ENCODE measurements around the gene CYP24A1. TPM values are rescaled to one million over a fixed set of nuclear protein-coding genes. Genes with fewer than 3 reads are reported as not detected.

The CYP24A1 gene
- total RNA-seq, 2 donors from 2014 or later = 0.07 to 0.08 TPM

DNA sequence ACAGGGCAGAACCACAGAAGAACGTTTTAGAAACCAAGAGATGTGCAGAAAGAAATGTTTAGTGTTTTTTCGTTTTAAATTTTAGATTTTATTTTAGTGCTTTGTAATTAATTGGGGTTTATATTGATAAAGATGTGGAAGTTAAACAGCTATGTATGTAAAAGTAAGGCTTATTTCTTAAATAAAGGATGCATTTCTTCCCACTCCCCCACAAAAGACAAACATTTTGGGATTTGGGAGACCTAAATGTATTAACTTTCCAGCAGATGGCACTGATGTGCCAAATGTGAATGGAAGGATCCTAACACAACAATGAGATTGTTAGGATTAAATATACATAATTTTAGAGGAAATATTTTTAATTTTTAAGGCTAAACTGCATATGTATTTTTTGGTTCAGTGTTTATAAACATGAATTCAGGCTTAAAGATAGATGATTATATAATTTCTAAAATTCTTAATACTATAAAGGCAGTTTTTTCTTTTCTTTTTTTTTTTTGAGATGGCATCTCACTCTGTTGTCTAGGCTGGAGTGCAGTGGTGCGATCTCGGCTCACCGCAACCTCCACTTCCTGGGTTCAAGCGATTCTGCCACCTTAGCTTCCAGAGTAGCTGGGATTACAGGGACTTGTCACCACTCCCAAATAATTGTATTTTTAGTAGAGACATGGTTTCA lies 46.1 kb upstream of the CYP24A1 start:
- Histone ChIP-seq H3K4me1 (no peaks in the 10 kb centered on the region), H3K9me3 (no peaks in the 10 kb centered on the region), H3K36me3 (no peaks in the 10 kb centered on the region), H3K4me3 (no peak overlapping the region), H3K9ac (ENCODE audit: low read depth in 2 of 2, low read length in 2 of 2) (no peak overlapping the region), H3K27ac (no peak overlapping the region), H3K27me3 (no peaks in the 10 kb centered on the region)
- DNase-seq = no peak
- TF ChIP-seq, protein P1, sequence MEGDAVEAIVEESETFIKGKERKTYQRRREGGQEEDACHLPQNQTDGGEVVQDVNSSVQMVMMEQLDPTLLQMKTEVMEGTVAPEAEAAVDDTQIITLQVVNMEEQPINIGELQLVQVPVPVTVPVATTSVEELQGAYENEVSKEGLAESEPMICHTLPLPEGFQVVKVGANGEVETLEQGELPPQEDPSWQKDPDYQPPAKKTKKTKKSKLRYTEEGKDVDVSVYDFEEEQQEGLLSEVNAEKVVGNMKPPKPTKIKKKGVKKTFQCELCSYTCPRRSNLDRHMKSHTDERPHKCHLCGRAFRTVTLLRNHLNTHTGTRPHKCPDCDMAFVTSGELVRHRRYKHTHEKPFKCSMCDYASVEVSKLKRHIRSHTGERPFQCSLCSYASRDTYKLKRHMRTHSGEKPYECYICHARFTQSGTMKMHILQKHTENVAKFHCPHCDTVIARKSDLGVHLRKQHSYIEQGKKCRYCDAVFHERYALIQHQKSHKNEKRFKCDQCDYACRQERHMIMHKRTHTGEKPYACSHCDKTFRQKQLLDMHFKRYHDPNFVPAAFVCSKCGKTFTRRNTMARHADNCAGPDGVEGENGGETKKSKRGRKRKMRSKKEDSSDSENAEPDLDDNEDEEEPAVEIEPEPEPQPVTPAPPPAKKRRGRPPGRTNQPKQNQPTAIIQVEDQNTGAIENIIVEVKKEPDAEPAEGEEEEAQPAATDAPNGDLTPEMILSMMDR (IDR thresholded peaks at IDR 0.05) = no peak
- intact Hi-C loops (cut with DNase I) = loop anchor here (5.0 kb wide), 1 partner anchor 427 kb away; no protein-coding TSS in a partner anchor

DNA sequence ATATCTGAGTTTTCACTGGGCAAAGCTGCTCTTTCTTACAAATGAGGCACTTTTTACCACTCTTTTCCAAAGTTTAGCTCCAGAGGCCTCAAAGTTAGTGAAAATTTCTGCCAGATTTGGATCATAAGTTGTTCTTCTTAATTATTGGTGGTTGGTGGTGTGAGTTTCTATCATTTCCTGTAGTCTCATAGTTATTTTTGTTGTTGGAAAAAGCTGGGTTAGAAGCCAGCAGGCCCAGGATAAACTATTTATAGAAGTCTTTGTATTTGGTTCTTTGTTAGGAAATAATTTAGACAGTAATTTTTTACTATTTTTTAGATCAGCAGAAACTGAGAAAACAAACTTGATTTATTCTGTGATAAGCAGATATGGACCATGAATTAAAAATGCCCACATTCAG lies 44.7 kb upstream of the CYP24A1 start:
- H3K36me3 ChIP-seq = no peaks in the 10 kb centered on the region
- intact Hi-C loops (cut with DNase I) = no loop called here

DNA sequence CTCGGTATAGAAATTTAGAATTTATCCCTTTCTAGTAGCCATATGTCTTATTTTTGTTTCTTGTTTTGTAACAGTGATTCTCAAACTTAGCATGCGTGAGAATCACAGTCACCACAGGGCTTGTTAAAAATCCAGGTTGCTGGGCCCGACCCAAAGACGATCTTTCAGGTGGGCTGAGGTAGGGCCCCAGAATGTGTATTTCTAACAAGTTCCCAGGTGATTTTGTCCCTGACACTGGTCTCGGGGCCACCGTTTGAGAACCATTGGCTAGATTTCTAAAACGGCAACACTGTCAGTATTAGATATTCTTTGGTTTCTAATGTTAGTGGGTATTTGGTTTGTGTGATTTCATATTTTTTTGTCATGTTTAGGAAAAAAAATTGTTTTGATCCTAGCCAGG lies 44.0 kb upstream of the CYP24A1 start:
- DNase-seq = no peak
- Histone ChIP-seq H3K9me3 (no peaks in the 10 kb centered on the region), H3K4me3 (no peak overlapping the region), H3K9ac (ENCODE audit: low read depth in 2 of 2, low read length in 2 of 2) (no peak overlapping the region), H3K36me3 (no peaks in the 10 kb centered on the region), H3K27ac (no peak overlapping the region), H3K27me3 (no peaks in the 10 kb centered on the region), H3K4me1 (no peaks in the 10 kb centered on the region)
- TF ChIP-seq, protein P1 (IDR thresholded peaks at IDR 0.05) = no peak
- intact Hi-C loops (cut with DNase I) = no loop called here

More for the DNA sequence above, 44.7 kb upstream of the CYP24A1 start:
- TF ChIP-seq, protein P1 (IDR thresholded peaks at IDR 0.05) = no peak
- Histone ChIP-seq H3K9me3 (no peaks in the 10 kb centered on the region), H3K27me3 (no peaks in the 10 kb centered on the region), H3K4me3 (no peak overlapping the region), H3K4me1 (no peaks in the 10 kb centered on the region), H3K27ac (no peak overlapping the region), H3K9ac (ENCODE audit: low read depth in 2 of 2, low read length in 2 of 2) (no peak overlapping the region)
- DNase-seq = no peak

DNA sequence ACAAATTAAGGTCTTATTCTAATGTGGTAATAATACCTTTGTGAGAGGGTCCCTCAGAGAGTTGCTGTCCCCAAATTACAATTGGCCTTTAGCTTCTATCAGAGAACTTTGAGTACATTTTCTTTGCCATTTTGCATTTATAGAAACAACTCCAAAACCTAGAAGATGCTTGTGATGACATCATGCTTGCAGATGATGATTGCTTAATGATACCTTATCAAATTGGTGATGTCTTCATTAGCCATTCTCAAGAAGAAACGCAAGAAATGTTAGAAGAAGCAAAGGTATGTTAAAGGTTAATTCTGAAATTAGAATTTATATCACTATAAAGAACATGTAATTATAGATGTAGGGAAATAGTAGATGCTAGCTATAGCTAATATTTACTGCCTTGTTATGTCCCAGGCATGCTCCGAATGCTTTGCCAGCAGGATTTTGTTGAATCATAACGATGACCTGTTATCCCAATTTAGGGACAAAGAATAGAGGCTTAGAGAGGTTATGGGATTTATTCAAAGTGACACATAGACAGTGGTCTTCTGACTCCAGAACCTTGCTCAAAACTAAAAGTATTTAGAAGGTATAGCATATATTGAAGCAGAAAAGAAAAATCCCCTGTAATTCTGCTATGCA lies 41.5 kb upstream of the CYP24A1 start:
- TF ChIP-seq, protein P1 (IDR thresholded peaks at IDR 0.05) = no peak
- intact Hi-C loops (cut with DNase I) = no loop called here
- no peaks in the 10 kb centered on the region for H3K4me1 ChIP-seq
- H3K27ac ChIP-seq = no peak overlapping the region
- H3K27me3 ChIP-seq = no peaks in the 10 kb centered on the region
- no peaks in the 10 kb centered on the region for H3K9me3 ChIP-seq
- no peaks in the 10 kb centered on the region for H3K36me3 ChIP-seq
- no peak for DNase-seq
- no peak overlapping the region for H3K9ac ChIP-seq (ENCODE audit: low read depth in 2 of 2, low read length in 2 of 2)
- no peak overlapping the region for H3K4me3 ChIP-seq

DNA sequence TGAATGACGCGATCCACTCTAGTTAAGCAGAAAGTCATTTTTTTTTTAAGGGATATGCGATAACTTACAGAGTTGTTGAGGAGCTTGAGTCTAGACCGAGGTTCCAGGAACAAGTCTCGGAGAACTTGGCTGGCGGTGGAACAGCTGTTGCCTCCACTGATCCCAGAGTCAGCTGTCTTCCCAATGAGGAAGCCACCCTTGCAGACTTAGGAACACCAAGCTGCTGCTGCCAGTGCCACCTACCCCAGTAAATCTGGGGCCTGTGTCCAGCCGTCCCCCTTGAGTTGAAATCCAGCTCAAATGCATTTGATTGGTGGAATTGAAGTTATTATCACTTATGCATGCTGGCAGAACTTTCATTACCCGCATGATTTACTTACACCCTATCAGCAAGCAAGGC lies 40.8 kb upstream of the CYP24A1 start:
- Histone ChIP-seq H3K27me3 (no peaks in the 10 kb centered on the region), H3K36me3 (no peaks in the 10 kb centered on the region), H3K9ac (ENCODE audit: low read depth in 2 of 2, low read length in 2 of 2) (no peak overlapping the region), H3K4me1 (no peaks in the 10 kb centered on the region), H3K27ac (no peak overlapping the region), H3K4me3 (no peak overlapping the region), H3K9me3 (no peaks in the 10 kb centered on the region)
- intact Hi-C loops (cut with DNase I) = no loop called here
- no peak for DNase-seq
- TF ChIP-seq, protein P1 (IDR thresholded peaks at IDR 0.05) = no peak
